ENCODE results near the gene TBC1D22A.

The TBC1D22A gene

DNA sequence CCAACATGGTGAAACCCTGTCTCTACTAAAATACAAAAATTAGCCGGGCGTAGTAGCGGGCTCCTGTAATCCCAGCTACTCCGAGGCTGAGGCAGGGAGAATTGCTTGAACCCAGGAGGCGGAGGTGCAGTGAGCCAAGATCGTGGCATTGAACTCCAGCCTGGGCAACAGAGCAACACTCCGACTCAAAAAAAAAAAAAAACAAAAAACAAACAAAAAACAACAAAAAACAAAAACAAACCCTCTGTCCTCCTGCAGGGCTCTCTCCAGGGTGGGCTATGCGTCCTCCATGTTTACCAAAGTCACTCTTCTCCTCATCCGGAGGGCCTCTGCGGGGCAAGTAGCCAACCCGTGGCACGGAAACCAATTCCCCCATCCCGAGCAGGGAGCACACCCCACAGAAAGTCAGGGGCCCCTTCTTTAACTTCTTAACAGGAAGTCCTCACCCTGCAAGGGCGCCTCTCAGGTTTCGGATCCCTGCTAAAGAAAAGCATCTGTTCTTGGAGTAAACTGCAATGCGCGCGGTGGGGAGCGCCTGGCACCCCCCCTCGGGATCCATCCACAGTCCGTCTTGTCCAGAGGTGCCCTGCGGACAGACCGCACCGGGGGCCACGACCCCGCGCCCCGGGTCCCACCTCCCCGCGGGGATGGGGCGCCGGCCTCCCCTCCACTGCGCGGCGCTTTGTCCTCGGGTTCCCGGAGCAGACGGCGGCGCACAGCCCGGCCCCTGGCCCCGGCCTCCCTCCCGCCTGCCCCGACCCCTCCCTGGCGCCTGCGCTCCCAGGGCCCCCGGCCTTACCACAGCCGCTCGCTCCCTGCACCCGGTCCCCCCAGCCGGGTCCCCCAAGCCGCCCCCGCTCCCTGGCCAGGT is 25.1 kb upstream of the TBC1D22A start:
- DNase-seq (ENCODE audit: low read depth in 2 of 2) = peak in 1 of 2 experiments; percentile 44

DNA sequence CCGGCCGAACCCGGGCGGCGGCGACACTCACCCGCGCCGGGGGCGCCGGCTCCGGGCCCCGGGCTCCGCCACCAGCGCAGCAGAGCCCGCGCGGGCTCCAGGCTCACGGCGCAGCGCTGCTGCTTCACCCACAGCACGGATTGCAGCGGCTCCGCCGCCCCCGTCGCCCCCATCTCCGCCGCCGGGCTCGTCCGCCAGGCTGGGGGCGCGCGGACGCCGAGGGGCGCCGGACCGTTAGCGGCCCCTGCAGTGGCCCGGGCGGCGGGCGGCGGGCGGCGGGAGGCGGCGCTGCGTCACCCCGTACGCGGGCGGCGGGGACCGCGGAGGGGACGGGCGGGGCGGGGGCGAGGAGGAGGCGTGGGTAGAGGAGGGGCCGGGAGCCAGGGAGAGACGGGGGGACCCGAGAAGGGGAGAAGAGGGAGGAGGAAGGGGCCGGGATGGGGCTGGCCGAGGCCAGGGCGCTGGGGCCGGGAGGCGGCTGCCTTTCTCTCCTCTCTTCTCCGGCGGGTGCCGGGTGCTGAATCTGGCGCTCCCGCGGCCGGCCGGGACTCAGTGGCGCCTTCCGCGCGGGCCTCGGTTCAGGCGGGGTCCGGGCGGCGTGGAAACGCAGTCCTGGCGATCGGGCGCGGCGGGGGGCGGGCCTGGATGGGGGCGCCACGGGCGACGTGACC is 24.3 kb upstream of the TBC1D22A start, which contains the start of gene CERK:
CERK (minus strand) TSS at position 277 of the 671 bp plus-strand sequence; CDS start at position 173, 104 bp downstream.
- peak; percentile 33 to 46 for DNase-seq (ENCODE audit: low read depth in 2 of 2)

DNA sequence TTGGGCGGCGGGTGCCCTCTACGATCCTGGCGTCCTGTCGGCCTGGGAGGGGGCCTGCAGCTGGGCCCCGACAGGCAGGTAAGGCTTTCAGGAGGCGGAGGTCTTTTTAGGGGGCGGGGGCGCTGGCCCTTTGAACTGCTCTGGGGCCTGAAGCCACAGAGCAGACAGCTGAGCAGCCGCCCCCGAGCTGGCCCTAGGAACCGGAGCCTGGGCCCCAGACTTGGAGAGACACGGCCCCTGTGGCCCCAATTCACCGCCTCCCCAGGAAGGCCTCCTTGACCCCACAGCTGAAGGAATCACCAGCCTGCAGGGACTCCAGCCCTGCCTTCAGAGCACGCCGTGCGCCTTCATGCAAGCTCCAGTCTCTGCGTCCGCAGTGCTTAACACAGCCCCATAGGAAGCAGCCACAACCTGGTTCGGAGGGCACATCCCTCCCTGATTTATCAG is 23.8 kb upstream of the TBC1D22A start:
- DNase-seq (ENCODE audit: low read depth in 2 of 2) = no peak

DNA sequence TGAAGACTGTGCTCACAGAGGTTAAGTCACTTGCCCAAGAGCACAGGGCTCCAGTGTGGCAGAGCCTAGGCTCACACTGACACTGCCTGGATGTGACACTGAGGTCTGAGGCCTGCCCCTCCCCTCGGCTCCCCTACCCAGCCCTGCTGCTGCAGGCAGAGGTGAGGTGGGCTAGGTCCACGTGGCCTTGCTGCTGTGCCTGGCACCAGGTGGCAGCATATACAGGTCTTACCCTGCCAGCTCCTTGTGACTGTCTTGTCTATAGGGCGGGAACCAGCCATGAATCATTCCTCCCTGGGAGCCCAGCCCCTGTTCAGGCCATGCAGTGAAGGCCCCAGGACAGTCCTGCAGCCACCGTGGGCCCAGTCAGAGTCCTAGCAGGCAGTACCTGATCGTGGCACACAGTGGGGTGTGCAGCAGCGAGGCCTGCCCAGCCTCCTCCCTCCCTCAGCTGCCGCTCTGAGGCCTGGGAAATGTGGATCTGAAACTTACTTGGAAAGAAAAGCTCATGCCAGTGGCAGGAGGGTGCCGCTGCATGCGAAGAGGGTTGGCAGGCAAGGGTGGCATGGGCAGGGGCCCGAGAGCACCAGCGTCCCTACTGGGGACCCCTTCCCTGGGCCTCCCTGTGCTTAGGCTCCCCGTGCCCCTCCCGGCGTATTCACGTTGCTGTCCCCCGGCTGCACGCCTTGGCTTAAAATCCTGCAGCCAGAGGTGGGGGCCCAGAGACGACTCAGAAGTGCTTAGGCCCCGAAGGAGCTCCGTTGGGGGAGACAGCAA is 23.2 kb upstream of the TBC1D22A start:
- DNase-seq (ENCODE audit: low read depth in 2 of 2) = no peak

DNA sequence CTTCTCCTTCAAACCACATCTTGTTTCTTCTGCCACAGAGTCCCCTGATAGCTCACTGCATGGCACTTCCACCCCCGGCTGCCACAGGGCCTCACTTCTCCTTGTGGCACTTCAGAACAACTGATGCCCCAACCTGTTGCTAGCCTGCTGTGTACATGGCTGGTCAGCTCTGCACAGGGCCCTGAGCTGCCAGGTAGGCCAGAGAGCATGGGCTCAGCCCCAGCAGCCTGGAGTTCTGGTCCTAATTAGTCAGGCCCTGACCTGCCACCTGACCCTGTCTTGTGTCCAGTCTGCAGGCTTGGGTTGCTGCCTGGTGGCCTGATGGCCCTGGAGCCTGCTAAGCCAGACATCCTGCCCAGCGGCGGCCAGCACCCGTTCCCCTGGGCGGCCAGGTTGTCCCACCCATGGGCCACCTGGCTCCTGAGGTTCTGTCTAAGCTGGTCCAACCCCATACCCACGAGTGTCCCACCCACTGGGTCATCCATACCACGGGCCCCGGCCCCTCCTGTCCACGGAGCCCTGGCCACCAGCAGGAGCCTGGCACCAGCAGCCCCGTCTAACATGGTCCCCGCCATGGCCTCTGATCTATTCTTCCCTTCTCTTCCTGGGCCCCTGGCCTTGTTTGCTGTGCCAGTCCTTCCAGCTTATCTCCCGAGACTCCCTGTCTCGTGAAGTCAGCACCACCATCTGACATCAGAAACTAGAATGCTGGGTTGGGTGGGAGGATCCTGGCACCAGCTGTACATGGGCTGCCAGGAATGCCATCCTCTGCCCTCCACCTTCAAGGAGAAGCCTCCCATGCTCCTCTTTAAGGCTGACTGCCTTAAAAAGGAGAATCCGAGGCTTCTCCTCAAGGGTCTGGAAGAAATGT is 21.3 kb upstream of the TBC1D22A start:
- DNase-seq (ENCODE audit: low read depth in 2 of 2) = no peak

DNA sequence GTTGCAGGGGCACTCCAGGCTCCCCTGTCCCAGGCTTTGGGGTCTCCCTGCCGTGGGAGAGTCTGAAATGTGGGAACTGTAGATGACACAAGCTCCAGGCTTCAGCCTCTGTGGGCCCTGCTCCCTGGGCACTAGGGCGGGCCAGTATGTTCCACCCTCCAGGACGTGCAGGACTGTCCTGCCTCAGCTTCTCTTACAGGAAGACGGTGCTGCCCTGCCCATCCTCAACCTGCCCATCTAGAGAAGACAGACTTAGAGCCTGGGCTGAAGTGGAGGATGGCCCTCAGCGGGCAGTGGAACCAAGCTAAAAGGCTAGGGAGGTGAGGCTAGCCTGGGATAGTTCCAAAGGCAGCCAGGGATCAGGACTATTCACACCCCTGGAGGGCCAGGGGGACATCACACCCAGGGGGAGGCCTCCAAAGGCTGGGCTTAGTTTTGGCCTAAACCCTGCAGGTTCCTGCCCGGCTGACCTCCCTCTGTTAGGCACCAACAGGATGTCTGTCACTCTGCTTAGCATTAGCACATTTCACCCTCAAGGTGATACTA is 20.4 kb upstream of the TBC1D22A start:
- DNase-seq (ENCODE audit: low read depth in 2 of 2) = no peak

DNA sequence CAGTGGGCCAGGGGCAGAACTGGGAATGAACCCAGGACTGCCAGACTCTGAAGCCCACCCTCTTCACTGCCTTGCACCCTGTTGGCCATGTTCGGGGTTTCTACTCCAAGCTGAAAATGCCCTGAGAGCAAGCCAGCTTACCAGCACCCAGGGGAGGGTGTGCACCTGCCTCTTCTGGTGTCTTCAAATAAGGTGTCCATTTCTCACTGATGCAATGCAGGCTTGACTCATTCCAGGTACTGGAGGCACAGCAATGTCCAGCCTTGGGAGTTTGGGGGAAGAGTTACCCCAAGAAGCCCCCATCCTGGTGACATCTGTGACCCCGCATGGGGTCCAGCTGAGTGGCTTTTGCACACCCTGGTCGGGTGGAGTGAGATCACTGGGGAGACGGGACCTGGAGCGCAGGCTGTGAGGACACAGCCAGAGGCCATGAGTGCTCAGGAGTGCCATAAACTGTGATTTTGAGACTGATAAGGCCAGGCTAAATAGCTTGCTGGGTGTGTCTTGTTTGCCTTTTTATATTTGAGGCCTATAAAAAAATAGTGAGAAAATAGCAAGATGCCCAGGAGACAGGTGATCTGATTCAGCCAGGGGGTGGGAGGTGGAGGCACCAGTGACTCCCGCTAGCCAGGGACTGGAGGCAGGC is 19.8 kb upstream of the TBC1D22A start:
- no peak for DNase-seq (ENCODE audit: low read depth in 2 of 2)

DNA sequence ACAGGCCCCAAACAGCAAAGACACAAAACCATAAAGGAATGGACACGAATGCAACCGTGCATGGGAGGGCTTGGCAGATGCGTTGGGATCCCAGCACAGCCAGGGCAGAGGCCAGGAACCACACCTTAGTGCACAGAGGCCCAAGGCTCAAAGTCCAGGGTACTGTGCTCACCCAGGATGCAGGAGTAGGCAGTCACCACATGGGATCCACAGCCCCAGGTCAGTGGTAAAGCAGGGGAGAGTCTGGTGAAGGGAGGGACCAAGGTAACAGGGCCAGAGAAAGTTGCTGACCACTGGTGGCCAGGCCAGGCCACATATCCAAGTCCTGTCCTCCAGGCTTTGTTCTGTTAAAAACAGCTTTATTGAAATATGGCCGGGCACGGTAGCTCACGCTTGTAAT is 17.9 kb upstream of the TBC1D22A start:
- DNase-seq (ENCODE audit: low read depth in 2 of 2) = no peak

DNA sequence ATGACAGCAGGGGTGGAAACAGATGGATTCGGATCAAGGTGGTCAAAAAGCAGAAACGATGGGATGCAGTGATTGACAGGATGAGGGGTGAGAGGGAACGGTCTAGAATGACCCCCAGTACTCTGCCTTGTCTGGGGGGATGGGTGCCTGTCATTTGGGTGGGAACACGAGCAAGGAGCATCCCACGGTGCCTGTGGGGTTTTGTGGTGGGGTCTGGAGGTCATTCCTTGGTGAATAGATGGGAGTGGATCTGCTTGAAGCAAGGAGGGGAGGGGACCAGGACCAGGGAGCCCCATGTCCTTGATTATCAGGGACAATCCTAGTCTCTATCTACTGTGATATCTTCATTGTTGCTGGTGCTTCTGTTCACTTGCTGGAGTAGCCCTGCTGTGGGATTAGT is 16.3 kb upstream of the TBC1D22A start:
- DNase-seq (ENCODE audit: low read depth in 2 of 2) = no peak

DNA sequence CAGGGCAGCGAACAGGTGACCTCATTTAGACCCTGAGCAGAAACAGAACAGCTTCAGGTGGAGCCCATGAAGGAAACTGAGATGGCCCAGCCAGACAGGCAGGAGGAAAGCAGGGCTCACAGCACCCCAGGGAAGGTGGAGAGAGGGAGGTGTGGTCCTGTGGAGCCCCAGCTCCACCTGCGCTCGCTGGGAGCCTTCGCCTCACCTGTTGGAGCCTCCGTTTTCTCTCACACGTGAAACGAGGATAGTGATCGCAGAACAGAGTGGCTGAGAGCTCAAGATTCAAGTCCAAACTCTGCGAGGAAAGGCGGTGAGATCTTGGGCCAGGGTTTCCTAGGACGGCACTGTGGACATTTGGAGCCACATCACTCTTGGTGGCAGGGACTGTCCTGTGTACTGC is 15.8 kb upstream of the TBC1D22A start:
- DNase-seq (ENCODE audit: low read depth in 2 of 2) = no peak

DNA sequence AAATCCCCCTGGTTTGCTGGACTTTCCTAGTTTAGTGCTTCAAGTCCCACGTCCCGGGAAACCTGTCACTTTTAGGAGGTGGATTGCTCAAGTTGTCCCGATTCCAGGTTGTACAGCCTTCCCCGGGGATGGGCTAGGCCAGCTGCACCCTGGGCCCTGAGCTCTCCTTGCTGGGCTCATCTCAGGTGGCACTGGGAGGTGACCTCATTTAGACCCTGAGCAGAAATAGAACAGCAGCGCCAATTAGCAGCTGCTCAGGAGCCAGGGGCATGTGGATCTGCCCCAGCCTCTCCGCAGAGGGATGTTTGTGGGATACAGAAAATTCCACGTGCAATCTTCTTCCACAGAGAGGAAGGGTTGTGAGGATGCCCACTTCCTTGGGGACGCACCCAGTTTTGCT is 14.8 kb upstream of the TBC1D22A start:
- no peak for DNase-seq (ENCODE audit: low read depth in 2 of 2)

DNA sequence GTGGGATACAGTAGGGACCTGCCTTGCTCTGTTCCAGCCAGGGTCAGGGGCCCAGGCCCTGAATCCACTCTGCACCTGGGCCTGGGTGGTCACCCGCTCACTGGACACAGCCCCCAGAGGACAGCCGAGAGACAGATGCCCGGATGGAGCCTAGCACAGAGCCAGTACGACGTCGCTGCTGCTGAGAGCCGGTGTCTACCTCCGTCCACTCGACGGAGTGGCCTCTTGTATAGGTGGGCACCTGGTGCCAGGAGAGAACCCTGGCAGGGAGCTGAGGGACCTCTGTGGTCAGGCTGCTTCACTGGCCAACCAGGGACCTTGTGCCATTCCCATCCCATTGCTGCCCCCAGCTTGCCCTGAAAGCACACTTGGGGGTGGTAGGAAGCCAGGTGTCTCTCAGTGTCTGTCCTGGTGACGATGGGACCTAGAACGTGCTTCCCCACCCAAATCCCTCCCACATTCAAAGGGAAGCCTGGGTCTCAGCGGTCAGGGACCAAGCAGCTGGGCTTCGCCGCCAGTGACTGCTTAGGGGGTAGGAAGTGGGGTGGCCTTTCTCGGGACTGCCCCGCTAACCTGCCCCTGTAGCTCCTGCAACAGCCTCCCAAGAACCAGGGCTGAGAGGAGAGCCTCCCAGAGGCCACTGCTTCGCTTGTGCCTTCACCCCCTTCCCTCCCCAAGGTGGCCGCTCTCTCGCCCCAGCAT is 14.1 kb upstream of the TBC1D22A start:
- DNase-seq (ENCODE audit: low read depth in 2 of 2) = no peak

DNA sequence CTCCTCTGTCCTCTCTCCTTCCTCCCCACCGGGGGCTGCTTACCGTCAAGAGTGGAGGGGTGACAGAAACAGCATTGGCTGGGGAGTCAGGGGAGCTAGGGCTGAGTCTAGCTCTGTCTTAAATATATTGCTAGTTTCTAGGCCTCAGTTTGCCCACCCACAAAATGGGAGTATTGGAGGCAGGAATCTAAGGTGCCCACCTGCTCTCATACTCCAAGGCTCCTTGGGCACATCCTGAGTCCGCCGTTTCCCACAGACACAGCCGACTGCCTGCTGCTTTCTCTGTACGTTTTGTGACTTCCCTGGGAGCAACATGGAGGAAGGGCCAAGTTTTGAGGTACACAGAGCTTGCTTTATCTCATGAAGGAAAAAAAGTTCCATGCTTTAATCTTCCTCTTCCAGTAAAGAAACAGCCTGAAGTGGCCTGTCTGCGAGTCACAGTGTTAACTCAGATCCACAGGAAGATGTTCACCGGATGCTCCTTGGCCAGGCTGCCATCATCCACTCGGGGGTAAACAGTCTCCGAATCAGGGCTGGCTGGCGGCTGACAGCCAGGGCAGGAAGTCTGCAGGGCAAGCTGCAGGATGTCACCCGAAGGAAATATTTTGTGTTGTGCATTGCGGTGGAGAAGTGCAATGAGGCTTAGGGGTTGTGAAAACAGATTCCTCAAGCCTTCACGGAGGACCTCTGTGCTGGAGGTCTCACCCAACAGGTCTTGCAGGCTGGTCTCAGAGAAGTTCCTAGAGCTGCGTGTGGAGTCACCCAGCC is 13.4 kb upstream of the TBC1D22A start:
- DNase-seq (ENCODE audit: low read depth in 2 of 2) = peak in 1 of 2 experiments; percentile 39

DNA sequence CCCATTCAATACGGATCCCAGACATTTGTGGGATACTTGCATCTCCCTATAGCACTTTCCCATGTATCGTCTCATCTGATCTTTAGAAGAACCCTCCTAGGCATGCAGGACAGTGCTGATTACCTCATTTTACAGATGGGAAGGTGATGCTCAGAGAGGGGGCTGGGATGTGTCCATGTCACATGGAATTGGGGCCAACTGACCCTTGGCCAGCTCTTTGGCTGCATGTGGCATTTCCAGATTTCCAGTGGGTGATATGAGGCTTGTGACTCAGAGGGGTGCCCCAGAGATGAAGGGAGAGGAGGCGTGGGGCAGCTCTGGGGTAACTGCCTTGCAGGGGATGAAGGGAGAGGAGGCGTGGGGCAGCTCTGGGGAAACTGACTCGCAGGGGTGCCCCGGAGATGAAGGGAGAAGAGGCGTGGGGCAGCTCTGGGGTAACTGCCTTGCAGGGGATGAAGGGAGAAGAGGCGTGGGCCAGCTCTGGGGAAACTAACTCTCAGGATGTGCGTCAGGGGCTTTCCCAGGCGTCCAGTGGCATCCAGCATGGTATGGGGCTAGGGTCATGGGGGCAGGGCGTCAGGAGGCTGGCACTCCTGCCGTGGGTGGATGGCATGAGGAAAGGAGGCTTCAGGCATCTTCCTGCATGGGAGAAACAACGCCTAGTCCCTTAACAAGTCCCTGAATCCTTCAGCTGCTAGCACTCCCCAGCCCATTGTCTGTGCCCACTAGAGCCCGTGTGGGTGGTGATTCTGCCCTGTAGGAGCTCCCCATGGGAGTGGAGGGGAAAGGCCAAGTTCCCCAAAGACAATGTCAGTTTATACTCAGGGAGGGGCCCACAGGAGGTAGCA is 12.5 kb upstream of the TBC1D22A start:
- no peak for DNase-seq (ENCODE audit: low read depth in 2 of 2)

DNA sequence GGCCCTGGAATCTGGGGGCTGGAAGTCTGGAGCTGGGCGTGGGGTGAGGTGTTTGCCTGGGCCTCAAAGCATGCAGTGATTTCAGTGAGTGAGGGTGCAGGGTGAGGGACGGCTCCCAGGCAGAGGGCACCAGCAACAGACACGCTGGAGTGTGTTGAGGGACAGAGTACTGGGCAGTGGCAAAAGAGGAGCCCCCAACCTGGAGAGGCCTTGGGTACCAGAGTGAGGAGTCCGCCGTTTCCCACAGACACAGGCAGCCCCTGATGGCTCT is 12.0 kb upstream of the TBC1D22A start:
- DNase-seq (ENCODE audit: low read depth in 2 of 2) = no peak

DNA sequence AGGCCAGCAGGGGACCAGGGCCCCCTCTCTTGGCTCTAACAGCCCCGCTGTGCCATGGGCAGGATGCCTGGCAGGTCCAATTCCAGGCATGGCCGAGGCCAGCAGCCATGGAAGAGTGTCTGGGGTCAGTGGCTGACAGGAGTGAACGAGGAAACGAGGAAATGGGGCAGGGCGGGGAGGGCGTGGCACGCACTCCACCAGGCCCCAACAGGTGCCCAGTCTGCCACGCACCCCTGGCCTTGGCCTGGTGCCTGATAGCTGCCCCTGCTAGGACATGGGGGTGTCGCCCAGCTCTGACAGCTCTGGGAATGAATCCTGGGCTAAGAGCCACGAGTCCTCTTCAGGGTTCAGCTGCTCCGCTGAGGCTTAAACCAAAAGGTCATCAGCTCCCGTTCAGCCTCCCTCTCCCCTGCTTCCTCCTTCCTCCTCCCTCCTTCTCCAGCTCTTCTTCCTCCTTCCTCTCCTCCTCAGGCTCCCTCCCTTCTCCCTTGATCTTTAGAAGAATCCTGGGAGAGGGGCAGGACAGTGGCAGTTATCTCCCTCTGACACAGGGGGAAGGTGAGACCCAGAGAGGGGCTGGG is 11.5 kb upstream of the TBC1D22A start:
- DNase-seq (ENCODE audit: low read depth in 2 of 2) = no peak

DNA sequence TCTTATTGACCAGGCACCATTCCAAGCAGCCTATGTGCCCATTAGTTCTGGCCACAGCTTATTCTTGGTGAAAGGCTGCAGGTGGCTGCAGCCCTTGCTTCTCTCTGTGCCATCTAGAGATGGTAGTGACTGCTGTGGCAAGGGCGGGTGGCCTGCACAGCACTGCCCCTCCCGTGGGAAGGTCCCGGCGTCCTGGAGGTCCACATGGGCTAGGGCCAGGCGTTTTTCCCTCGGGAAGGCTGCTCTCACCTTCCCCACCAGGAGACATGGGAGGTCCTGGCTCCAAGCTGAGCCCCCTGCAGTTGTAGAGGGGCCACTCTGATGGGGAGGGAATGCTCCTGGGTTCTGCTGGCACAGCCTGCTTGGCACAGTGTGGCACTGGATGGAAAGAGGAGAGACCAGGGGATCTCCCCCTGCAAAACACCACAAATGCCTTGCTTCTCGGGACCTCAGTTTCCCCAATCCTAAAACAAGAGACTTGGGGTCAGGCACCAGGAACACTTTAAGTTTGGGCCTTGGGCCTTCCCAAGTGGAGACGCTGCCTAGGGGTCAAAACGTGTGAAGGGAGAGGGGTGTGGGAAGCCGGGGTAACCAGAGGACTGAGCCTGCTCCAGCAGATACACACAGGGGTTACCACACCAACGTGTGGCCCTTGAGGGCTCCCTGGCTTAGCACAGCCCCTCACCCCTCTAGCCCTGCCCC is 10.0 kb upstream of the TBC1D22A start:
- no peak for DNase-seq (ENCODE audit: low read depth in 2 of 2)

DNA sequence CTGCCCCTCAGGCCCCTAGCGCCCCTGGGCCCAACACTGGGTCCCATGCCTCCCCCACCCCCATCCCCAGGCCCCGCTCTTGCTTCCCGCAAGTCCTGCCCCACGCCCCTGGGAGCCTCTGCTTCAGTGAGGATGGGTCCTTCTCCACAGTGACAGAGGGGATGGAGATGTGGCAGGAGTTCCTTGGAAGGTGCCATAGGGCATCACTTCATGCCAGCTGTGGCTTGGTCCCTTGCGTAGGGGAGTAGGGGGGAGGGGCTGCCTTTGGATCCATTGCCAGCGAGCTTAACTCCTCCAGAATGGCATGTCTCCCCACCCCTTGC is 9.5 kb upstream of the TBC1D22A start:
- no peak for DNase-seq (ENCODE audit: low read depth in 2 of 2)

All from stimulated activated CD4-positive, alpha-beta T cell treated with anti-CD3 and anti-CD28 coated beads, Interleukin-12 subunit alpha, Interleukin-12 subunit beta, amount 100 ng/mL, for 24 hours (primary cell).